ENCODE measurements around the gene SPATA17.

GRCh38 chr1:217897100-217897499, 266.0 kb downstream of the SPATA17 start:
- TF ChIP-seq CTCF (conservative IDR thresholded peaks at IDR 0.05 in 1 of 2, IDR thresholded peaks at IDR 0.05 in 1 of 2; ENCODE audit: extremely low read depth in 1 of 2, insufficient read depth in 1 of 2, low read depth in 1 of 2, low read length in 2 of 2): no peak
- TF ChIP-seq EZH2 (IDR thresholded peaks at IDR 0.05; ENCODE audit: borderline replicate concordance, low read length): no peak
